Measurements from ENCODE around the gene FTCDNL1. TPM values are rescaled to one million over a fixed set of nuclear protein-coding genes. Genes with fewer than 3 reads are reported as not detected.

Gene FTCDNL1
- total RNA-seq, 2 donors from 2014 or later, result 0.70 to 1.5 TPM

DNA sequence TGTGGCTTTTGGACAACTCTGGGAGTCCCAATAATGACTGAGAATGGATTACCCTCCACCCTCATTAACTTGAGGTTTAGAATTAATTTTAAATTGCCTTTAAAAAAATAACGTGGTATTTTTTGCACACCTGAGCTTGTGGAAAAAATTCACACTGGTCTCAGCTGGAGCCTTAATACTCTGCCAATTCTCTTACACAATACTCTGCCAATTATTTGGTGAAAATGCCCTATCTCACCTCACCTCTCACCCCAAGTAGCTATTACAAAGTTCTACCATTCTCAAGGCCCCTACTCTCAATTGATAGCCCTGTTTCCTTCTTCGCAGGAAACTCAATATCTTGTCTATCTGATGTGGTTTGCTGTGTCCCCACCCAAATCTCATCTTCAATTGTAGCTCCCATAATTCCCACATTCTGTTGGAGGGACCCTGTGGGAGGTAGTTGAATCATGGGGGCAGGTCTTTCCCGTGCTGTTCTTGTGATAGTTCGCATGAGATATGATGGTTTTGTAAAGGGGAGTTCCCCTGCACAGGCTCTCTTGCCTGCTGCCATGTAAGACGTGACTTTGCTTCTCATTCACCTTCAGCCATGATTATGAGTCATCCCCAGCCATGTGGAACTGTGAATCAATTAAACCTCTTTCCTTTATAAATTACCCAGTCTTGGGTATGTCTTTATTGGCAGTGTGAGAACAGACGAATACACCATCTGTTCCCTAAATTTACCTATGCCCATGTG lies 32.7 kb upstream of the FTCDNL1 start:
- no peak overlapping the region for H3K4me3 Mint-ChIP-seq

GRCh38 chr2:199882667-199883066 lies 31.7 kb upstream of the FTCDNL1 start:
- Histone ChIP-seq H3K9ac (ENCODE audit: extremely low read depth, low read length, poor library complexity, severe bottlenecking) (no peak overlapping the region), H3K4me3 (ENCODE audit: low read length) (no peak overlapping the region), H3K4me1 (ENCODE audit: control insufficient read depth, insufficient read depth, low read length) (no peaks in the 10 kb centered on the region), H3K9me3 (ENCODE audit: control insufficient read depth, low read length) (no peaks in the 10 kb centered on the region), H3K27ac (ENCODE audit: low read depth, low read length) (no peak overlapping the region), H3K36me3 (ENCODE audit: control insufficient read depth, insufficient read depth, low read length) (no peaks in the 10 kb centered on the region), H3K27me3 (ENCODE audit: control insufficient read depth, insufficient read depth, low read length, poor library complexity, severe bottlenecking) (peaks cover 5% of the 10 kb centered on the region)
- H3K4me3 Mint-ChIP-seq, result no peak overlapping the region
- peaks cover 6% of the 10 kb centered on the region for H3K9me3 Mint-ChIP-seq
- no peaks in the 10 kb centered on the region for H3K36me3 Mint-ChIP-seq (ENCODE audit: low read depth)
- no peak for DNase-seq
- no peak for TF ChIP-seq CTCF (conservative IDR thresholded peaks at IDR 0.05)
- peaks cover 7% of the 10 kb centered on the region for H3K27me3 Mint-ChIP-seq (ENCODE audit: insufficient read depth)
- no peak overlapping the region for H3K27ac Mint-ChIP-seq
- H3K4me1 Mint-ChIP-seq, result no peaks in the 10 kb centered on the region

More for the DNA sequence above, 32.7 kb upstream of the FTCDNL1 start:
- H3K27ac Mint-ChIP-seq, result no peak overlapping the region
- peaks cover 1% of the 10 kb centered on the region for H3K9me3 Mint-ChIP-seq
- H3K4me1 Mint-ChIP-seq, result no peaks in the 10 kb centered on the region
- H3K4me1 ChIP-seq (ENCODE audit: control insufficient read depth, insufficient read depth, low read length), result no peaks in the 10 kb centered on the region
- H3K27me3 ChIP-seq (ENCODE audit: control insufficient read depth, insufficient read depth, low read length, poor library complexity, severe bottlenecking), result peaks cover 5% of the 10 kb centered on the region
- no peaks in the 10 kb centered on the region for H3K36me3 Mint-ChIP-seq (ENCODE audit: low read depth)
- H3K27me3 Mint-ChIP-seq (ENCODE audit: insufficient read depth), result peaks cover 7% of the 10 kb centered on the region
- DNase-seq, result no peak
- H3K9ac ChIP-seq (ENCODE audit: extremely low read depth, low read length, poor library complexity, severe bottlenecking), result no peak overlapping the region
- H3K36me3 ChIP-seq (ENCODE audit: control insufficient read depth, insufficient read depth, low read length), result no peaks in the 10 kb centered on the region
- no peak overlapping the region for H3K27ac ChIP-seq (ENCODE audit: low read depth, low read length)
- TF ChIP-seq CTCF (conservative IDR thresholded peaks at IDR 0.05), result no peak
- H3K9me3 ChIP-seq (ENCODE audit: control insufficient read depth, low read length), result no peaks in the 10 kb centered on the region
- WGBS, 2 experiments (ENCODE audit: insufficient coverage in 1 of 2, insufficient read length in 1 of 2), result 82 to 93% methylated on average over 3 to 6 of the region's 6 CpGs
- no peak overlapping the region for H3K4me3 ChIP-seq (ENCODE audit: low read length)

- no peak overlapping the region for H3K9ac ChIP-seq (ENCODE audit: extremely low read depth, low read length, poor library complexity, severe bottlenecking)
- H3K4me1 ChIP-seq (ENCODE audit: control insufficient read depth, insufficient read depth, low read length), result no peaks in the 10 kb centered on the region
- Mint-ChIP-seq H3K4me3 (no peak overlapping the region), H3K27ac (no peak overlapping the region), H3K9me3 (peaks cover 30% of the 10 kb centered on the region), H3K36me3 (ENCODE audit: low read depth) (peaks cover 6% of the 10 kb centered on the region), H3K4me1 (peaks cover 4% of the 10 kb centered on the region), H3K27me3 (ENCODE audit: insufficient read depth) (no peaks in the 10 kb centered on the region)
- H3K4me3 ChIP-seq (ENCODE audit: low read length), result no peak overlapping the region
- peaks cover 19% of the 10 kb centered on the region for H3K9me3 ChIP-seq (ENCODE audit: control insufficient read depth, low read length)
- H3K36me3 ChIP-seq (ENCODE audit: control insufficient read depth, insufficient read depth, low read length), result no peaks in the 10 kb centered on the region
- TF ChIP-seq CTCF (conservative IDR thresholded peaks at IDR 0.05), result no peak
- H3K27me3 ChIP-seq (ENCODE audit: control insufficient read depth, insufficient read depth, low read length, poor library complexity, severe bottlenecking), result no peaks in the 10 kb centered on the region
- H3K27ac ChIP-seq (ENCODE audit: low read depth, low read length), result no peak overlapping the region
- DNase-seq, result no peak
- WGBS, 2 experiments (ENCODE audit: insufficient coverage in 1 of 2, insufficient read length in 1 of 2), result 95 to 100% methylated on average over 1 of the region's 1 CpG
Measured at GRCh38 chr2:199875400-199875799, 24.4 kb upstream of the FTCDNL1 start.

Data from endodermal cell (in vitro differentiated cells).